ENCODE measurements around the gene PIEZO2.

Gene PIEZO2

GRCh38 chr18:11066038-11066437 lies 83.3 kb downstream of the PIEZO2 start:
- Histone ChIP-seq H3K4me1 (ENCODE audit: insufficient read depth, low read length, poor library complexity, severe bottlenecking) (no peaks in the 10 kb centered on the region), H3K4me3 (ENCODE audit: low read length, poor library complexity, severe bottlenecking) (no peak overlapping the region), H3K9me3 (ENCODE audit: insufficient read depth, low read depth, low read length) (no peaks in the 10 kb centered on the region), H3K9ac (ENCODE audit: low read depth, low read length, poor library complexity, severe bottlenecking) (no peak overlapping the region), H3K36me3 (ENCODE audit: insufficient read depth, low read length) (no peaks in the 10 kb centered on the region), H4K20me1 (ENCODE audit: insufficient read depth, low read length, poor library complexity, severe bottlenecking) (no peaks in the 10 kb centered on the region), H3K27me3 (ENCODE audit: insufficient read depth, low read length, poor library complexity, severe bottlenecking) (no peaks in the 10 kb centered on the region), H3K9me2 (replicated peaks; ENCODE audit: low read depth, low read length) (no peaks in the 10 kb centered on the region), H3F3A (ENCODE audit: low read depth) (no peaks in the 10 kb centered on the region), H2AFZ (ENCODE audit: low read length) (no peak overlapping the region), H3K4me2 (ENCODE audit: low read depth, low read length, poor library complexity, severe bottlenecking) (no peak overlapping the region), H3K79me2 (ENCODE audit: insufficient read depth, low read length) (no peaks in the 10 kb centered on the region)
- TF ChIP-seq CTCF (conservative IDR thresholded peaks at IDR 0.05; ENCODE audit: low read length) (no peak), EZH2phosphoT487 (IDR thresholded peaks at IDR 0.05; ENCODE audit: borderline replicate concordance) (no peak)

GRCh38 chr18:11064727-11065460 lies 84.5 kb downstream of the PIEZO2 start:
- TF ChIP-seq EZH2phosphoT487 (IDR thresholded peaks at IDR 0.05; ENCODE audit: borderline replicate concordance) (no peak), CTCF (conservative IDR thresholded peaks at IDR 0.05; ENCODE audit: low read length) (no peak)
- Histone ChIP-seq H3K9ac (ENCODE audit: low read depth, low read length, poor library complexity, severe bottlenecking) (no peak overlapping the region), H3K27me3 (ENCODE audit: insufficient read depth, low read length, poor library complexity, severe bottlenecking) (no peaks in the 10 kb centered on the region), H2AFZ (ENCODE audit: low read length) (no peak overlapping the region), H3K9me2 (replicated peaks; ENCODE audit: low read depth, low read length) (no peaks in the 10 kb centered on the region), H3K4me1 (ENCODE audit: insufficient read depth, low read length, poor library complexity, severe bottlenecking) (no peaks in the 10 kb centered on the region), H3K9me3 (ENCODE audit: insufficient read depth, low read depth, low read length) (no peaks in the 10 kb centered on the region), H3K4me2 (ENCODE audit: low read depth, low read length, poor library complexity, severe bottlenecking) (no peak overlapping the region), H3K36me3 (ENCODE audit: insufficient read depth, low read length) (no peaks in the 10 kb centered on the region), H3K79me2 (ENCODE audit: insufficient read depth, low read length) (no peaks in the 10 kb centered on the region), H3K4me3 (ENCODE audit: low read length, poor library complexity, severe bottlenecking) (no peak overlapping the region), H4K20me1 (ENCODE audit: insufficient read depth, low read length, poor library complexity, severe bottlenecking) (no peaks in the 10 kb centered on the region), H3F3A (ENCODE audit: low read depth) (no peaks in the 10 kb centered on the region)

- Histone ChIP-seq H3K4me2 (ENCODE audit: low read depth, low read length, poor library complexity, severe bottlenecking) (no peak overlapping the region), H3K27me3 (ENCODE audit: insufficient read depth, low read length, poor library complexity, severe bottlenecking) (no peaks in the 10 kb centered on the region), H4K20me1 (ENCODE audit: insufficient read depth, low read length, poor library complexity, severe bottlenecking) (no peaks in the 10 kb centered on the region), H3K36me3 (ENCODE audit: insufficient read depth, low read length) (no peaks in the 10 kb centered on the region), H2AFZ (ENCODE audit: low read length) (no peak overlapping the region), H3K9ac (ENCODE audit: low read depth, low read length, poor library complexity, severe bottlenecking) (no peak overlapping the region), H3K4me3 (ENCODE audit: low read length, poor library complexity, severe bottlenecking) (no peak overlapping the region), H3K9me3 (ENCODE audit: insufficient read depth, low read depth, low read length) (no peaks in the 10 kb centered on the region), H3F3A (ENCODE audit: low read depth) (no peaks in the 10 kb centered on the region), H3K9me2 (replicated peaks; ENCODE audit: low read depth, low read length) (no peaks in the 10 kb centered on the region), H3K4me1 (ENCODE audit: insufficient read depth, low read length, poor library complexity, severe bottlenecking) (no peaks in the 10 kb centered on the region), H3K79me2 (ENCODE audit: insufficient read depth, low read length) (no peaks in the 10 kb centered on the region)
- TF ChIP-seq EZH2phosphoT487 (IDR thresholded peaks at IDR 0.05; ENCODE audit: borderline replicate concordance), result no peak
- no peak for TF ChIP-seq CTCF (conservative IDR thresholded peaks at IDR 0.05; ENCODE audit: low read length)
Observed at GRCh38 chr18:11064106-11064505, 85.3 kb downstream of the PIEZO2 start.
